IPS-18a (cell line): ENCODE data around the gene RAPGEF4.

ENCODE experiments used
- H3K27ac ChIP-seq: one replicate; pipeline ENCODE4 v1.5.1; 2013; ENCODE audit warnings: low read length
- H3K27me3 ChIP-seq: one replicate; pipeline ENCODE4 v1.6.1; 2013; ENCODE audit warnings: mild to moderate bottlenecking, low read length; ENCODE audit not compliant: control insufficient read depth, insufficient read depth
- H3K36me3 ChIP-seq: one replicate; pipeline ENCODE4 v1.6.1; 2013; ENCODE audit warnings: low read depth, low read length; ENCODE audit not compliant: control insufficient read depth
- H3K4me1 ChIP-seq: one replicate; pipeline ENCODE4 v1.6.1; 2013; ENCODE audit warnings: low read depth, low read length; ENCODE audit not compliant: control insufficient read depth
- H3K4me3 ChIP-seq: one replicate; pipeline ENCODE4 v1.5.1; 2013; ENCODE audit warnings: low read length
- H3K9ac ChIP-seq: one replicate; pipeline ENCODE4 v1.6.1; 2013; ENCODE audit warnings: mild to moderate bottlenecking, low read length, moderate library complexity
- H3K9me3 ChIP-seq: one replicate; pipeline ENCODE4 v1.6.1; 2013; ENCODE audit warnings: low read depth, low read length; ENCODE audit not compliant: control insufficient read depth

RAPGEF4 gene

DNA sequence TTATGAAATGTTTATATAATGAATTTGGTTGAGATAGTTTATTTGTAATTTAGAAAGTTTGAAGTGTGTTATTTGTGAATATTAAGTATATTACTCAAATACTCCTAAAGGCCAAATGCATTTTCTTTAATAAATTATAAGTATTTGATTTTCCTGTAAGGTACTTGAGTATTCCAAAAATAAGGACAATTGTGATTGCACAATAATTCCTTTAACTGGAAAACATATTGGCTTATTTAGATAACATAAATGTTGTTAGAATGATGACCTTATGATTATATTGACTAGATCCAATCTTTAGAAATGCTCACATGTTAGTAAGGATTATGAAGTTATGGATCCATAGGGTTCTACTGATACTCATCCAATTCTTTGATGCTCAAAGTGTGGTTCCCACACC, 214.9 kb downstream of the RAPGEF4 start:
- H3K27me3 ChIP-seq = no peaks in the 10 kb centered on the region
- H3K4me3 ChIP-seq = no peak overlapping the region
- no peak overlapping the region for H3K27ac ChIP-seq
- no peaks in the 10 kb centered on the region for H3K36me3 ChIP-seq
- H3K9ac ChIP-seq = no peak overlapping the region
- H3K9me3 ChIP-seq = no peaks in the 10 kb centered on the region
- H3K4me1 ChIP-seq = peaks cover 4% of the 10 kb centered on the region

DNA sequence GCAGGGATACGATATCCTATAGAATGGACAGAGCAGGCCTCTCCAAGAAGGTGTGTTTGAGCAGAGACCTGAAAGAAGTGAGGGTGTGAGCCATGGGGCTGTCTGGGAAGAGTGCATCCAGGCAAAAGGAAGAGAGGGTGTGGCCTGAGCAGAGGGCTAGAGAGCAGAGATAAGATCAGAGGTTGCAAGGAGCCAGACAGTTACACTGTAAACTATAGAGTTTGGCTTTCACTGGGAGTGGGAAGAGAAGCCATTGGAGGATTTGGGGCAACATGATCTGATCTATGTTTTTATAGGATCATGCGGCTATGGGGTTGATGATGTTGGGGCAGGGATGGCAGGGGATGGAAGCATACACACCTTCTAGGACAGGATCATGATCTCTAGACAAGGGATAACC, 215.9 kb downstream of the RAPGEF4 start:
- Histone ChIP-seq H3K9me3 (no peaks in the 10 kb centered on the region), H3K27ac (no peak overlapping the region), H3K4me3 (no peak overlapping the region), H3K9ac (no peak overlapping the region), H3K36me3 (no peaks in the 10 kb centered on the region), H3K27me3 (no peaks in the 10 kb centered on the region), H3K4me1 (no peaks in the 10 kb centered on the region)

DNA sequence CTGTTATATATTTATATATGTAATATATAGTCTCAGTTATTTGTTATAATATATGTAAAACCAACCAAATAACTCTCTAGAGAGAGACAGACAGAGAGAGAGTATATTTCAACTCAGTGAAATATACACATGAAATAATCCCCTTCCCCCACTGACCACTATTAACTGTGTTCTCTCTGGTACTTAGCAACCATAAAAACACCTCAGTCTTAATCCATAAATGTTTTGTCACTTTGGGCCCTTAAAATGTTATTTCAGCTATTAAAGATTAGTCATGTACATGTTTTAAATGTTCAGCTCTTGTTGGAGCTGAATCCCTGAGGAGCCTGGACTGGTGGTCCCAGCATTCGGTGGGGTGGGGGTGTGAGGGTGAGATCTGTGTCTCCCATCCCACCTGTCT, 217.8 kb downstream of the RAPGEF4 start:
- no peaks in the 10 kb centered on the region for H3K36me3 ChIP-seq
- H3K27ac ChIP-seq = no peak overlapping the region
- H3K4me1 ChIP-seq = no peaks in the 10 kb centered on the region
- H3K27me3 ChIP-seq = no peaks in the 10 kb centered on the region
- no peak overlapping the region for H3K4me3 ChIP-seq
- no peaks in the 10 kb centered on the region for H3K9me3 ChIP-seq
- no peak overlapping the region for H3K9ac ChIP-seq

DNA sequence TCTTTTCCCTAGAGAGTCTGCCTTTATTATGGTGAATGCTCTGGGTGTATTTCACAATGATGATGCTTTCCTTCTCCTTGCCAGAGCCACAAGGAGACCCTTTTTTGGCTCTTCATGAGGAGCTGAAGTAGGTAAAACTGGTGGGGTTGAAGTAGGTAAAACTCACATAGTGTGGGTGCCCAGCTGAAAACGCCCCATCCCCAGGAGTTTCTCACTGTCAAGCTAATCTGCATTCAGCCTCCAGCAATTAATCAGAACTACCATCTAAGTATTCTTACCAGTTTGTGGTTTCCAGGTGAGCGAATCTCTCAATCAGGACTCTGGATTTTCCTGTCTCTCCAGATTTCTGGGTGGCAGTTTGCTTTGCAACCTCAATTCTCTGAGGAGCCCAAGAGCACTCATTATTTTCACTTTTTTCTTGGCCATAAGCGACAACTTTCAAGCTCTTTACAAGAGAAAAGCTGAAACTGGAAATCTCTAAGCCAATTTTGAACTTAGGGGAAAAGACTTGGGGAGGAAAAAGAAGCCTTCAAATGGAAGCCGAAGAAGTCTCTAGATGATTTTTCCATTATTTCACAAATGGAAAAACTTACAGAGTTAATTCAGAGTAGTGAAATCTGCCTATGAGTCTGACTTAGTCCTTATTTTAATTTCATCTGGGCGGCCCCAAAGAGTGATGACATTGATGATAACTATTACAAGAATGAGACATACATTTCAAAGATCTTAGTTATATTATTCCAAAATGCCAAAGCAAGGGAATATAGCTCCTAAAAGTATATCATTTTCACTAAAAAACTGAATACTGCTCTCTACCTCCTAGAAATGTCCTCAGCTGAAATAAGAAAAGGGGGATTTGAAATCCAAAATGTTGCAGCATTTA, 218.6 kb downstream of the RAPGEF4 start:
- H3K27ac ChIP-seq = no peak overlapping the region
- no peaks in the 10 kb centered on the region for H3K36me3 ChIP-seq
- H3K4me1 ChIP-seq = no peaks in the 10 kb centered on the region
- H3K9ac ChIP-seq = no peak overlapping the region
- H3K4me3 ChIP-seq = no peak overlapping the region
- H3K9me3 ChIP-seq = no peaks in the 10 kb centered on the region
- no peaks in the 10 kb centered on the region for H3K27me3 ChIP-seq

DNA sequence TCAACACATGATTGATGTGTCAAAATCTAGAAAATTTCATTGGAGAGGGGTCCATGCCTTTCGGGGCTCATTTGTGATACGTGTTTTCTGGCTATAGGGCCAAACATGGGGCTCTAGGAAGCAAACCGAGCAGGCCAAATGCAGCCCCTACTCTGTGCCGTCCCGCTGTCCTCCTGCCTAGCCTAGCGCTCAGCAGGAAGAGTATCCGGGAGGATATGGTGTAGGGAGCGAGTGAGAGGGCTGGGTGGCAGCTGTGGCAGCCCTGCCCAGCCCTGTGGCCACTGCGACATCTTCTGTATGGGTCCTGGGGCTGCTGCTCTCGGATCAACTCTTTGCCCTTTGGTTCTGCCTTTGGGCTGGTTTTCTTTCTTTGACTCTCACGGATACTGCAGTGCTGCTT, 219.9 kb downstream of the RAPGEF4 start:
- Histone ChIP-seq H3K4me1 (no peaks in the 10 kb centered on the region), H3K9ac (no peak overlapping the region)

DNA sequence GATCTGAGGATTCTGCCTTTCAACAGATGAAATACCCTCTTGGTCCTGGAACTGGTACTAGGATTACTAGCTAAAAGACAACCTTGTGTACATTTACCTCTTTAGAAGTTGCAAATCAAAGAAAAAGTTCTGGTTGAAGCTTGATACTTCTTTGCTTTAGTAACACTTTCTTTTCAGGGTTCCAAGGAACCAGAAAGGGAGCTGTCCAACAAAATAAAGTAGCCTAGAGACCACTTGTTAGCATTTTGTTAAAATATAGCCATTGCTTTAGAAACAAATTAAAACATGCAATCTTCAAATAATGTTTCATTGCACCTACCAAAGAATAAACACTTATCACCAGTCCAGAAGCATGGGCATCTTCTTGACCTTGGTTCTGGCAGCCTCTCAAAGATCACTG, 222.1 kb downstream of the RAPGEF4 start:
- Histone ChIP-seq H3K4me1 (no peaks in the 10 kb centered on the region), H3K27ac (no peak overlapping the region), H3K9me3 (no peaks in the 10 kb centered on the region), H3K4me3 (no peak overlapping the region), H3K36me3 (no peaks in the 10 kb centered on the region), H3K27me3 (no peaks in the 10 kb centered on the region), H3K9ac (no peak overlapping the region)

More for the DNA sequence above, 219.9 kb downstream of the RAPGEF4 start:
- H3K36me3 ChIP-seq = no peaks in the 10 kb centered on the region
- H3K9me3 ChIP-seq = no peaks in the 10 kb centered on the region
- no peak overlapping the region for H3K27ac ChIP-seq
- H3K4me3 ChIP-seq = no peak overlapping the region
- no peaks in the 10 kb centered on the region for H3K27me3 ChIP-seq

DNA sequence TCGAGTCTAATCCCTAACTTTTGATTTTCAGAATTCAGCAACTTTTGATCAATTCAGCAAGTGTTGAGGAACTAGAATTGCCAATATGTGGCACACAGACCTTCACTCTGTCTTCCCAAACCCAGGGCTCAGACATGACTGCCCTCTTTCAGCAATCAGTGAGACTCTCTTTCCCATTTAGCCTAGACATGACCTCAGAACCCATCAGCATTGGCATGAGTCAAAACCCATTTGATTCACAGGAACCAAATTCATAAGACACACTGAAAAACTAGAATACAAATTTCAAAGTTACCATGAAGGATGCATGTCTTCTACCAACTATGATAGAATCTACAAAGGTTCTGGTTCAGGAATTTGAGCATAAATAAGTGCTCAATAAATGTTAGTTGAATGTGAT, 226.4 kb downstream of the RAPGEF4 start:
- no peak overlapping the region for H3K9ac ChIP-seq
- no peaks in the 10 kb centered on the region for H3K27me3 ChIP-seq
- H3K36me3 ChIP-seq = no peaks in the 10 kb centered on the region
- H3K27ac ChIP-seq = no peak overlapping the region
- H3K9me3 ChIP-seq = no peaks in the 10 kb centered on the region
- H3K4me1 ChIP-seq = no peaks in the 10 kb centered on the region
- H3K4me3 ChIP-seq = no peak overlapping the region

DNA sequence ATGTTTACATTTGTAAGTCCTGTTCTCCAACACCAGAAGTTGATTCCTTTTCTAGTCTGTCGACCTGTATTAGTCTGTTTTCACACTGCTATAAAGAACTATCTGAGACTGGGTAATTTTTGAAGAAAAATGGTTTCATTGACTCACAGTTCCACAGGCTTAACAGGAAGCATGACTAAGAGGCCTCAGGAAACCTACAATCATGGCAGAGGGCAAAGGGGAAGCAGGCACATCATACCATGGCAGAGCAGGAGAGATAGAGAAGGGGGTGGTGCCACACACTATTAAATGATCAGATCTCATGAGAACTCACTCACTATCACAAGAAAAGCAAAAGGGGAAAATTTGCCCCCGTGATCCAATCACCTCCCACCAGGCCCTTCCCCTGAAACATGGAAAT, 227.2 kb downstream of the RAPGEF4 start:
- no peak overlapping the region for H3K4me3 ChIP-seq
- no peaks in the 10 kb centered on the region for H3K4me1 ChIP-seq
- H3K27ac ChIP-seq = no peak overlapping the region
- no peaks in the 10 kb centered on the region for H3K36me3 ChIP-seq
- no peaks in the 10 kb centered on the region for H3K27me3 ChIP-seq
- no peaks in the 10 kb centered on the region for H3K9me3 ChIP-seq
- H3K9ac ChIP-seq = no peak overlapping the region

DNA sequence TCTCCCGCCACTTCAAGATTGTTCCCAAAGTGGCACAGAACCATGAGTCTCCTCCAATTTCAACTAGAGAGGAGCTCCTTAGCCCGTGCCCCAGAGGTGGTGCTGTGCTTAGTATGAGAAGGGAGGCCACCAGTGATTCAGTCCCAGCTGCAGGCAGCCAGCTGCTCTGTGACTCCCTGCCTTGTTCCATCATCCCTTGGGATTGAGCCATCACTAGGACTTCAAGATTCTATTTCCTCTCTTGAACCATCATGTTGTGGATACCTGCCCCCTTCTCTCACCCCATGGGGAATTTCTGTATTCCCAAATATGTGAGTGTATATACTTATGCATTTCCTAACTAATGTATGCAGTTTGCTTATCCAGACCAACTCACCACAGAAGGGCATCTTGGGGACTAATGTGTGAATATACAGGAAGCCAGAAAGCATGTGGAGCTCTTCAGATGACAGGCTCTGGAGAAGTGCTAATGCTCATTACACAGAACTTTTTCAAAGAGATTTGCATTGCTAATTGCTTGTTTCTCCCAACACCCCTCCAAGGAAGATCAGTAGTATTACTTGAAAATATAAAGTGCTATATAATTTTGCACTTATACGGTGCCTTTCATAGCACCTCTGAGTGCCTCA, 229.0 kb downstream of the RAPGEF4 start:
- H3K27me3 ChIP-seq = no peaks in the 10 kb centered on the region
- no peaks in the 10 kb centered on the region for H3K9me3 ChIP-seq
- no peaks in the 10 kb centered on the region for H3K4me1 ChIP-seq
- no peak overlapping the region for H3K27ac ChIP-seq
- no peaks in the 10 kb centered on the region for H3K36me3 ChIP-seq
- no peak overlapping the region for H3K9ac ChIP-seq
- no peak overlapping the region for H3K4me3 ChIP-seq

DNA sequence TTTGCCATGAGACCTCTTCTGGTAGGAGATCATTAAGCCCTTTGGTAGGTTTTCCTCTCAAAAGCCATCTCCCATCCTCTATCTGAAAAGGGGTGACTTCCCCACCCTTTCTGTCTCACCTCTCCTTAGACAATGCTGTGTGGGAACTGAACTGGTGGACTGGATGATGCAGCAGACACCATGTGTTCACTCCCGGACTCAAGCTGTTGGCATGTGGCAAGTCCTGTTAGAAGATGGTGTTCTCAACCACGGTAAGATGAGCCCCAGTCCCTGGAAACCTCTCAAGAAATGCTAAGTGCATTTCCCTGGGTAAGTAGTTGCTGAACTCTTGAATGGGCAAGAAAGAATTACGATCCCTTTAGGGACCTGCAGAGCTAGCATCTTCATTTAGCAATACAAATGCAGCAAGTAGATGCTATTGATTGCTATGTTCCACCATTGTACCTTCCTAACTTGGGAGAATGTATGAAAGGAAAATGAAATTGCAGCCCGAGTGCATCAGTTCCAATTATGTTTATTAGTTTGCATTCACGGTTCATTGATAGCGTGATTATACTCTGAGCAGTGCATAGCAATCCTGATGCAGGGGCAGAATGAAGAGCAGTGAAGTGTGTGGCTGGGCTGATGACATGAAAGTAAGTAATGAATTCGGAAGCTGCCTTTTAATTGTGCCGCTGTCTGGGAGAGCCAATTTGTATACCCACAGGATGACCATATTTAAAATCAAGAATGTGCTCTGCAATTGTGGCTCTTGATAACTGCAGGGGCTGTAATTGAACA, 230.0 kb downstream of the RAPGEF4 start:
- no peaks in the 10 kb centered on the region for H3K36me3 ChIP-seq
- H3K27ac ChIP-seq = no peak overlapping the region
- H3K27me3 ChIP-seq = no peaks in the 10 kb centered on the region
- H3K4me1 ChIP-seq = no peaks in the 10 kb centered on the region
- H3K9ac ChIP-seq = no peak overlapping the region
- no peak overlapping the region for H3K4me3 ChIP-seq
- no peaks in the 10 kb centered on the region for H3K9me3 ChIP-seq

DNA sequence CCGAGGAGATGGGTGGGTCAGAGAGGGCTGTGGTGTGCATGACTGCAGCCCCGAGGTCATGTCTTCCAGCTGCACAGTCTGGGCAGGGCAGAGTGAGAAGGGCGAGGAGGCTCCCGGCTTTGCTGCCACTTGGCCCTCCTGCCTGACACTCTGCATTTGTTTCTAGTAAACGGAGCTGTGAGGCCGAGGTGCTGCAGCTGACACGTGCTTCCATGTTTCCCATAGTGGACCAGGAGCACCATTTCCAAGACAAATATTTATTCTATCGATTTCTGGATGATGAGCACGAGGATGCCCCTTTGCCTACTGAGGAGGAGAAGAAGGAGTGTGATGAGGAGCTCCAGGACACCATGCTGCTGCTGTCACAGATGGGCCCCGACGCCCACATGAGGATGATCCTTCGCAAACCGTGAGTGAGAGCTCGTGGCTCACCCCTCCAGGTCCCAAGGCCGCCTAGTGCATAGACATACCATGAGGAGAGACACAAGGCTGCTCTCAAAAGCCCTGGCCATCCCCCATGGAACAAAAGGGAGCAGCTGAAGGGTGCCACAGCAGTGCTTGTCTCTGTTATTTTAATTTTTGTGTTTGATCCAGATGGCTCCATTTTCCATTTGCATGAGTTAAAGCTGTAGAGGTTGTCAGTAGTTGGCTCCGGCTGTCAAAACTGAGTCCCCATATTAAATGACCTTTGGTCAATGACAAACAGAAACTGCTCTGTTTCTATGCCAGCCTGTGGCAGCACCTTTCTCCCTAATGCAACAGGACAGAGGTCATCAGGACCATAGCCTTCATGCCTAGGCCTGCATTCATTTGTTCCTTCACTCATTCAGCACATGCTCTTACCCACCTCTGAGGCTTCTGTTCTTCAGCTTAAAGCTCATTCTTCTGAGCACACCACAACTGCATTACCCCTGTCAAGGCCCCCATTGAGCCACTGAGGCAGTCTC, 231.7 kb downstream of the RAPGEF4 start:
- Histone ChIP-seq H3K36me3 (no peaks in the 10 kb centered on the region), H3K27ac (no peak overlapping the region), H3K9ac (no peak overlapping the region)

More for the DNA sequence above, 231.7 kb downstream of the RAPGEF4 start:
- Histone ChIP-seq H3K4me3 (no peak overlapping the region), H3K4me1 (peaks cover 2% of the 10 kb centered on the region), H3K27me3 (no peaks in the 10 kb centered on the region), H3K9me3 (no peaks in the 10 kb centered on the region)
